Endothelial cell (in vitro differentiated cells): ENCODE results near the gene SORCS3. TPM values are rescaled to one million over a fixed set of nuclear protein-coding genes. Genes with fewer than 3 reads are reported as not detected.

ENCODE experiments used
- DNase-seq: peaks from one replicate; pipeline ENCODE4 v3.0.0; 2021; ENCODE audit warnings: low spot score
- H3K27ac Mint-ChIP-seq: one replicate; pipeline ENCODE4 v1.8.0; 2021; ENCODE audit warnings: mixed read lengths, inconsistent platforms; ENCODE audit not compliant: unreplicated experiment
- H3K27me3 Mint-ChIP-seq: one replicate; pipeline ENCODE4 v1.8.0; 2021; ENCODE audit warnings: mild to moderate bottlenecking, moderate library complexity, mixed read lengths, inconsistent platforms; ENCODE audit not compliant: unreplicated experiment
- H3K36me3 Mint-ChIP-seq: one replicate; pipeline ENCODE4 v1.8.0; 2021; ENCODE audit warnings: mild to moderate bottlenecking, low read depth, mixed read lengths, inconsistent platforms; ENCODE audit not compliant: unreplicated experiment
- H3K4me1 Mint-ChIP-seq: one replicate; pipeline ENCODE4 v1.8.0; 2021; ENCODE audit warnings: mild to moderate bottlenecking, mixed read lengths, inconsistent platforms; ENCODE audit not compliant: unreplicated experiment
- H3K4me3 Mint-ChIP-seq: one replicate; pipeline ENCODE4 v1.8.0; 2021; ENCODE audit warnings: mild to moderate bottlenecking, mixed read lengths, inconsistent platforms; ENCODE audit not compliant: unreplicated experiment
- H3K9me3 Mint-ChIP-seq: one replicate; pipeline ENCODE4 v1.8.0; 2021; ENCODE audit warnings: mixed read lengths, inconsistent platforms; ENCODE audit not compliant: unreplicated experiment
- total RNA-seq: library from RNA; stranded (reverse); fragmentation: NEBNext Ultra II Directional; extraction: Animal tissue kit (Norgen Biotek cat#: 25700); gene quantifications from one replicate; pipeline ENCODE4 v1.2.1, GENCODE V29; 2021; ENCODE audit not compliant: unreplicated experiment
- TF ChIP-seq, protein P1 (sequence below): fragments of 200-600 bp; sonication (generic); IDR thresholded peaks from one replicate; pipeline ENCODE4 v1.5.0; 2021; ENCODE audit warnings: antibody characterized with exemption; ENCODE audit not compliant: unreplicated experiment

The SORCS3 gene
- total RNA-seq, 1 donor from 2014 or later: not detected

DNA sequence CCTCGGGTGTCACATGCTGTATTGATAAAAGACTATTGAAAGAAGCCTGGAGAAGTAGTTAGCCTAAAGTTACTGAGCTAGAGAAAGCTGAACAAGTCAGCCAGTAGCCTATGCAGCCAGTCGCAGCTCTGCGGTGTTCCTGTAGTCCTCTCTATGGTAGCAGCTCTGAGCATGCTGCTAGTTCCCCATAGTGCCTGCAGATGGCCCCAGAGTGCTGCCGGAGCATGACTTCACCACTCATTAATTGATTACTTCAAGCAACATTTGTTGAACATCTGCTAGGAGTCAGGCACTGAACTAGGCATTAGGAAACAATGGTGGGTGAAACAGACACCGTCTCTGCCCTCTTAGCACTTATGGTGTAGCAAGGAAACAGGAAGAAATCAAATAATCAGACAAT, 422.7 kb downstream of the SORCS3 start:
- H3K27ac Mint-ChIP-seq: no peak overlapping the region
- H3K36me3 Mint-ChIP-seq: no peaks in the 10 kb centered on the region
- H3K27me3 Mint-ChIP-seq: no peaks in the 10 kb centered on the region
- peak; percentile 68 for DNase-seq
- H3K4me1 Mint-ChIP-seq: no peaks in the 10 kb centered on the region
- no peak overlapping the region for H3K4me3 Mint-ChIP-seq
- no peaks in the 10 kb centered on the region for H3K9me3 Mint-ChIP-seq
- TF ChIP-seq, protein P1, sequence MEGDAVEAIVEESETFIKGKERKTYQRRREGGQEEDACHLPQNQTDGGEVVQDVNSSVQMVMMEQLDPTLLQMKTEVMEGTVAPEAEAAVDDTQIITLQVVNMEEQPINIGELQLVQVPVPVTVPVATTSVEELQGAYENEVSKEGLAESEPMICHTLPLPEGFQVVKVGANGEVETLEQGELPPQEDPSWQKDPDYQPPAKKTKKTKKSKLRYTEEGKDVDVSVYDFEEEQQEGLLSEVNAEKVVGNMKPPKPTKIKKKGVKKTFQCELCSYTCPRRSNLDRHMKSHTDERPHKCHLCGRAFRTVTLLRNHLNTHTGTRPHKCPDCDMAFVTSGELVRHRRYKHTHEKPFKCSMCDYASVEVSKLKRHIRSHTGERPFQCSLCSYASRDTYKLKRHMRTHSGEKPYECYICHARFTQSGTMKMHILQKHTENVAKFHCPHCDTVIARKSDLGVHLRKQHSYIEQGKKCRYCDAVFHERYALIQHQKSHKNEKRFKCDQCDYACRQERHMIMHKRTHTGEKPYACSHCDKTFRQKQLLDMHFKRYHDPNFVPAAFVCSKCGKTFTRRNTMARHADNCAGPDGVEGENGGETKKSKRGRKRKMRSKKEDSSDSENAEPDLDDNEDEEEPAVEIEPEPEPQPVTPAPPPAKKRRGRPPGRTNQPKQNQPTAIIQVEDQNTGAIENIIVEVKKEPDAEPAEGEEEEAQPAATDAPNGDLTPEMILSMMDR: peak; percentile 41

DNA sequence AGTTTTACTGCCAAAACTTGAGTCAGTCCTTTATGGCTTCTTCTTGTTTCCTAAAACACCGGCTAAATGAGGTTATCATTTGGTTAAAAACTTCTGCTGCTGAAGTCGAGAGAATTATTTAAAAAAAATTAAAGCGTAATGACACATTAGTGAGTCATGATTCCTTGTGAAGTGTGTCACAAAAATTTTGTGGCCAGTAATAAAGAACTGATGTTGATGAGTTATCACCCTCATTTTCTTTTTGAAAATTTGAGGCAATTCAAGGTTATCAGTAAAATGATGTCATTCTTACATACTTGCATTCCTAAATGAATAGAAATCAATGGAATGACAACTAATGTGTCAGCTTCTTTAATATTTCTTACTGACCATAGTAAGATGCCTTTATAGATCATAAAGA, 427.4 kb downstream of the SORCS3 start:
- H3K27me3 Mint-ChIP-seq: no peaks in the 10 kb centered on the region
- no peaks in the 10 kb centered on the region for H3K36me3 Mint-ChIP-seq
- DNase-seq: no peak
- no peaks in the 10 kb centered on the region for H3K9me3 Mint-ChIP-seq
- no peak overlapping the region for H3K27ac Mint-ChIP-seq
- no peaks in the 10 kb centered on the region for H3K4me1 Mint-ChIP-seq
- TF ChIP-seq, protein P1: no peak
- no peak overlapping the region for H3K4me3 Mint-ChIP-seq

GRCh38 chr10:105070249-105070648, 429.2 kb downstream of the SORCS3 start:
- no peaks in the 10 kb centered on the region for H3K36me3 Mint-ChIP-seq
- H3K27me3 Mint-ChIP-seq: no peaks in the 10 kb centered on the region
- TF ChIP-seq, protein P1: peak; percentile 19
- no peak overlapping the region for H3K27ac Mint-ChIP-seq
- no peak for DNase-seq
- H3K9me3 Mint-ChIP-seq: no peaks in the 10 kb centered on the region
- no peak overlapping the region for H3K4me3 Mint-ChIP-seq
- no peaks in the 10 kb centered on the region for H3K4me1 Mint-ChIP-seq

DNA sequence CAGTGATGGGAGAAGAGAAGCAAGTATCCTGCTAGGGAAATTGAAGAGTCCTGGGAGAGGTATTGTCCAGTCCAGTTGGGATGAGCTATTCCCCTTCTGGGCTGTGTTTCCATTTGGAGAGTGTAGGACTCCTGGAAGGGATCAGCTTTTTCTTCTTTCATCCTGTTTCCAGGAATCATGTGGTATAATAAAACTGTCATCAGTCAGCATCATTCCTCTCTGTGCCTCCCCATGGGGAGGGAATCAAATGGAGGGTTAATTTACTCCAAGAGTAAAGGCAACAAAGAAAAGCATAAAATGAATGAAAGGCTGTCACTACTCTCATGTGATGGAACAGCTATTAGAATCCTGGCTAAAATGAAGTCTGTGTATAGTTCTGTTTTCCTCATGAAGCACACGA, 429.9 kb downstream of the SORCS3 start:
- H3K4me1 Mint-ChIP-seq: no peaks in the 10 kb centered on the region
- no peaks in the 10 kb centered on the region for H3K9me3 Mint-ChIP-seq
- TF ChIP-seq, protein P1: no peak

DNA sequence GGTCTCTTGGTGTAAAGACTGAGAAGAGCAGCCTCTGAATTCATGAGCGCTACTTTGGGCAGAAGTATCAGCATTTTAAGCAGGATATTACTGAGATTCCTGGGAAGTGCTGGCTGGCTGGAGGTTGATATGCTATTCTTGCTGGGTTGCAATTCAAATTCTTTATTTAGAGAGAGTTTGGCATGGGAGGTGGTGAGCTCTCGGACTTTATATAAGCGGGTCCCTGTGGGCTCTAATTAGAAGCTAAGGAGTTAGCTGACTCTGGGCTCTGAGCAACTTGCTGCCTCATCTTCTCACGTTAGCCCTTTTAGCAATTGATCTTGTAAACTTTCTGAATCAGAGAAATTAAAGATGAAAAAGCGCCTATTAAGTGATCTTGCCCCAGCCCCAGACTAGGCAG, 430.9 kb downstream of the SORCS3 start:
- Mint-ChIP-seq H3K36me3 (no peaks in the 10 kb centered on the region), H3K4me1 (no peaks in the 10 kb centered on the region), H3K4me3 (no peak overlapping the region), H3K9me3 (no peaks in the 10 kb centered on the region), H3K27me3 (no peaks in the 10 kb centered on the region), H3K27ac (no peak overlapping the region)
- TF ChIP-seq, protein P1: no peak
- DNase-seq: no peak

More for the DNA sequence above, 429.9 kb downstream of the SORCS3 start:
- Mint-ChIP-seq H3K36me3 (no peaks in the 10 kb centered on the region), H3K4me3 (no peak overlapping the region), H3K27me3 (no peaks in the 10 kb centered on the region), H3K27ac (no peak overlapping the region)
- DNase-seq: no peak
